ENCODE data around the gene BCO2. TPM values are rescaled to one million over a fixed set of nuclear protein-coding genes. Genes with fewer than 3 reads are reported as not detected.

Gene BCO2
- total RNA-seq, 3 donors from 2014 or later (not counting 1 experiment from before 2014, with no cell fraction given) = 3.9 to 7.2 (median 5.8) TPM

DNA sequence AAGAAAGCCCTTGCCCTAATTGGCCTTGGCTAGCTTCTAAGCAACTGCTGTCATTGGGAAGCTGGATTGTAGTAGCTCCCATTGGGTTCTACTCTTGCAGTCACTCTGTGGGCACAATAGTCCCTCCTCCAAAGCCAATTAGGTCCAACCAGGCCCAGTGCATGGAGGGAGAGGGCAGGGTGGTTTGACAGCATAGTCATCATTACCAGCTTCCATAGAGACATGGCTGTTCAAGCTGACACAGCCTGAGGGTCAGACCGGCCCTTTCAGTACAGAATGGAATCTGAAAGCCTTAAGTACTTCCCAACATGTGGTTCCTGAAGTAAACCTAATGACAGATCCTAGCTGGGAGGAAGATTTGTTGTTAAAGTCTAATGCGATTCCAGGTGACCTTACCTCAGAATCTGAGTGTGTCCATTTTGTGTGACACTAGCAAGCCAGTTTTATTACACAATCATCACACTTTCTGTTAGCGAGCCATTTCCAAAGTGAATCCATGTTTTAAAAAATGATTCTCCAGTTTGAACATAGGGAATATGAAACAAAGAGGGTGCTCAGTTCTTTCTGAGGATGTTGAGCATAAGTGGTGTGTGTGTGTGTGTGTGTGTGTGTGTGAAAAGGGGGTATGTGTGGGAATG, 78.4 kb downstream of the BCO2 start:
- no peak for ATAC-seq
- WGBS (ENCODE audit: insufficient coverage) = 100% methylated on average over 3 of the region's 3 CpGs
- intact Hi-C loops (cut with micrococcal nuclease) = no loop called here

DNA sequence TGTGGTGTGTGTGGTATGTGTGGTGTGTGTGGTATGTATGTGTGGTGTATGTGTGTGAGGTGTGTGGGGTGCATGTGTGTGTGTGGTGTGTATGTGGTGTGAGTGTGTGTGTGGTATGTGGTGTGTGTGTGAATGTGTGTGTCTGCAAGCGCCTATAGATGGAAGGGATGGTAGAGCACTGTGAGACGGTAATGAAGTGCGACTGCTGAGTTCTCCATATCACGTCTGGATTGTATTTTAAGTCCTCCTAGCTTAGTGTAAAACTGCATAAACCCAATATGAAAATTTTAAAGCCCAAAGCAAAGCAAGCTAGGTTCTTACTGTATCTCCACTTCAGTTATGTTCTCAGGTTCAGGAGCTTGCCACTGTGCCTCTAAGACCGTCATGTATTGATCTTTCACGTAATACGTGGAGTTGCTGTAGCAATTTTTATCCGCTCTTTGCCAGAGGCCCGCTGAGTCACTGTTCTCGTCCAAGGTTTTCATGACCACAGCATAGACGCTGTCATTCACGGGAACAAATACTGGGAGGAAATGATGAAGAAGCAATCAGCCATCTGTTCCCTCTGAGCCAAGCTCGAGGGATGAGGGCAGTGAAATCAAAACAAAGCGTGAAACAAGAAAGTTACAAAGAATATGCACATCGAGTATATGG, 79.9 kb downstream of the BCO2 start:
- TF ChIP-seq, protein P1, sequence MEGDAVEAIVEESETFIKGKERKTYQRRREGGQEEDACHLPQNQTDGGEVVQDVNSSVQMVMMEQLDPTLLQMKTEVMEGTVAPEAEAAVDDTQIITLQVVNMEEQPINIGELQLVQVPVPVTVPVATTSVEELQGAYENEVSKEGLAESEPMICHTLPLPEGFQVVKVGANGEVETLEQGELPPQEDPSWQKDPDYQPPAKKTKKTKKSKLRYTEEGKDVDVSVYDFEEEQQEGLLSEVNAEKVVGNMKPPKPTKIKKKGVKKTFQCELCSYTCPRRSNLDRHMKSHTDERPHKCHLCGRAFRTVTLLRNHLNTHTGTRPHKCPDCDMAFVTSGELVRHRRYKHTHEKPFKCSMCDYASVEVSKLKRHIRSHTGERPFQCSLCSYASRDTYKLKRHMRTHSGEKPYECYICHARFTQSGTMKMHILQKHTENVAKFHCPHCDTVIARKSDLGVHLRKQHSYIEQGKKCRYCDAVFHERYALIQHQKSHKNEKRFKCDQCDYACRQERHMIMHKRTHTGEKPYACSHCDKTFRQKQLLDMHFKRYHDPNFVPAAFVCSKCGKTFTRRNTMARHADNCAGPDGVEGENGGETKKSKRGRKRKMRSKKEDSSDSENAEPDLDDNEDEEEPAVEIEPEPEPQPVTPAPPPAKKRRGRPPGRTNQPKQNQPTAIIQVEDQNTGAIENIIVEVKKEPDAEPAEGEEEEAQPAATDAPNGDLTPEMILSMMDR (IDR thresholded peaks at IDR 0.05) = no peak
- Histone ChIP-seq H3K4me1 (ENCODE audit: control insufficient read depth, insufficient read depth, low read length) (no peaks in the 10 kb centered on the region), H3K36me3 (ENCODE audit: control insufficient read depth, insufficient read depth, low read length) (no peaks in the 10 kb centered on the region), H3K9me3 (ENCODE audit: control insufficient read depth, insufficient read depth, low read length) (no peaks in the 10 kb centered on the region), H3K27ac (ENCODE audit: low read length) (no peak overlapping the region), H3K27me3 (ENCODE audit: control insufficient read depth, insufficient read depth, low read length) (no peaks in the 10 kb centered on the region), H3K4me3 (ENCODE audit: low read length) (no peak overlapping the region)
- intact Hi-C loops (cut with micrococcal nuclease) = no loop called here
- no peaks in the 10 kb centered on the region for H3K27me3 Mint-ChIP-seq (ENCODE audit: low read depth in 2 of 2)
- ATAC-seq (peak in 1 of 3 donors; percentile 17), DNase-seq (no peak)
- no peaks in the 10 kb centered on the region for H3K4me1 Mint-ChIP-seq
- H3K9me3 Mint-ChIP-seq = no peaks in the 10 kb centered on the region
- WGBS (ENCODE audit: insufficient coverage) = 43% methylated on average over 15 of the region's 15 CpGs
- H3K4me3 Mint-ChIP-seq = no peak overlapping the region
- no peaks in the 10 kb centered on the region for H3K36me3 Mint-ChIP-seq
- H3K27ac Mint-ChIP-seq = no peak overlapping the region

More for the DNA sequence above, 78.4 kb downstream of the BCO2 start:
- TF ChIP-seq, protein P1 (IDR thresholded peaks at IDR 0.05) = no peak
- no peaks in the 10 kb centered on the region for H3K9me3 ChIP-seq (ENCODE audit: control insufficient read depth, insufficient read depth, low read length)
- H3K4me1 ChIP-seq (ENCODE audit: control insufficient read depth, insufficient read depth, low read length) = no peaks in the 10 kb centered on the region
- DNase-seq = no peak
- H3K27me3 ChIP-seq (ENCODE audit: control insufficient read depth, insufficient read depth, low read length) = no peaks in the 10 kb centered on the region
- H3K36me3 ChIP-seq (ENCODE audit: control insufficient read depth, insufficient read depth, low read length) = no peaks in the 10 kb centered on the region
- no peak overlapping the region for H3K27ac Mint-ChIP-seq
- H3K36me3 Mint-ChIP-seq = no peaks in the 10 kb centered on the region
- H3K27ac ChIP-seq (ENCODE audit: low read length) = no peak overlapping the region
- no peak overlapping the region for H3K4me3 Mint-ChIP-seq
- no peaks in the 10 kb centered on the region for H3K9me3 Mint-ChIP-seq
- H3K27me3 Mint-ChIP-seq (ENCODE audit: low read depth in 2 of 2) = no peaks in the 10 kb centered on the region
- no peaks in the 10 kb centered on the region for H3K4me1 Mint-ChIP-seq
- no peak overlapping the region for H3K4me3 ChIP-seq (ENCODE audit: low read length)

DNA sequence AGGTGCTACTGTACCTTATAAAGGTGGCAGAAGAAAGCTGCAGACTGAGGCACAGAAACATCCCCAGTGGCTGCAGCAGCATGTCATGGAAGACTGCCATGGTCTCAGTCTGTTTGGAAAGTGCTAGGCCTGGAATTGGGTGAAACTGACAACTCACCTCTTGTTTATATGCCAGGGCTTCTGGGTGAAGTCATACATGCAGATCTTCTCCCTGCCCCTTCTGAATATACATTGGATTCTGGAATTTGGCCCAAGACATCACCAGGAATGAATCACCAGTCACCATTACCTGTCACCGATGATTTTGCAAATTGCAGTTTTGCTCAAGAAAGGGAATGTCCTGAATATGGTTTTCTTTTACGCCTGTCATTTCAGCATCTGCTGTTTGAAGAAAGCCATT, 85.2 kb downstream of the BCO2 start, which contains the start of gene PLET1:
Gene PLET1 (minus strand): TSS at position 371 of the 400 bp plus-strand sequence. CDS start 271 bp downstream, at position 100.
- H3K36me3 ChIP-seq (ENCODE audit: control insufficient read depth, insufficient read depth, low read length) = no peaks in the 10 kb centered on the region
- H3K9me3 Mint-ChIP-seq = no peaks in the 10 kb centered on the region
- no peaks in the 10 kb centered on the region for H3K36me3 Mint-ChIP-seq
- intact Hi-C loops (cut with micrococcal nuclease) = no loop called here
- no peak within 1 kb of the TSS for H3K4me3 ChIP-seq (ENCODE audit: low read length)
- H3K4me1 Mint-ChIP-seq = no peaks in the 10 kb centered on the region
- ATAC-seq (no peak), DNase-seq (no peak)
- no peak within 1 kb of the TSS for H3K27ac Mint-ChIP-seq
- H3K4me3 Mint-ChIP-seq = no peak within 1 kb of the TSS
- no peaks in the 10 kb centered on the region for H3K9me3 ChIP-seq (ENCODE audit: control insufficient read depth, insufficient read depth, low read length)
- H3K27me3 Mint-ChIP-seq (ENCODE audit: low read depth in 2 of 2) = no peaks in the 10 kb centered on the region
- no peaks in the 10 kb centered on the region for H3K4me1 ChIP-seq (ENCODE audit: control insufficient read depth, insufficient read depth, low read length)
- no peaks in the 10 kb centered on the region for H3K27me3 ChIP-seq (ENCODE audit: control insufficient read depth, insufficient read depth, low read length)
- no peak within 1 kb of the TSS for H3K27ac ChIP-seq (ENCODE audit: low read length)
- TF ChIP-seq, protein P1 (IDR thresholded peaks at IDR 0.05) = no peak
- 100% methylated on average over 2 of the region's 2 CpGs for WGBS (ENCODE audit: insufficient coverage)
